Measurements from ENCODE around the gene FAM25A. TPM values are rescaled to one million over a fixed set of nuclear protein-coding genes. Genes with fewer than 3 reads are reported as not detected.

FAM25A gene
- total RNA-seq, 1 donor from 2014 or later: not detected

DNA sequence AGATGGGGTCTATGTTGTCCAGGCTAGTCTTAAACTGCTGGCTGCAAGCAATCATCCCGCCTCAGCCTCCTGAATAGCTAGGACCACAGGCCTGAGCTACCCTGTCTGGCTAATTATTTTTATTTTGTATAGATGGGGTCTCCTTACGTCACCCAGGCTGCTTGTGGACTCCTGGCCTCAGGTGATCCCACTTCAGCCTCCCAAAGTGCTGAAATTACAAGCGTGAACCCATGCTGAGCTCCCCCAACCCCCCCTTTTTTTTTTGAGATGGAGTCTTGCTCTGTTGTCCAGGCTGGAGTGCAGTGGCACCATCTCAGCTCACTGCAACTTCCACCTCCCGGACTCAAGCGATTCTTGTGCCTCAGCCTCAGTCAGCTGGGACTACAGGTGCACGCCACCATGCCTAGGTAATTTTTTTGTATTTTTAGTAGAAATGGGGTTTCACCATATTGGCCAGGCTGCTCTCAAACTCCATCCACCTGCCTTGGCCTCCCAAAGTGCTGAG is 25.4 kb downstream of the FAM25A start:
- no peak for DNase-seq
- Mint-ChIP-seq H3K4me1 (ENCODE audit: low read depth, unreplicated experiment) (no peaks in the 10 kb centered on the region), H3K27me3 (ENCODE audit: unreplicated experiment) (no peaks in the 10 kb centered on the region), H3K4me3 (ENCODE audit: unreplicated experiment) (no peak overlapping the region), H3K36me3 (ENCODE audit: unreplicated experiment) (no peaks in the 10 kb centered on the region), H3K27ac (ENCODE audit: unreplicated experiment) (no peak overlapping the region), H3K9me3 (ENCODE audit: unreplicated experiment) (no peaks in the 10 kb centered on the region)
- no peak for TF ChIP-seq CTCF (IDR thresholded peaks at IDR 0.05; ENCODE audit: partially characterized antibody, unreplicated experiment)

- H3K36me3 Mint-ChIP-seq (ENCODE audit: unreplicated experiment): no peaks in the 10 kb centered on the region
- no peak for TF ChIP-seq CTCF (IDR thresholded peaks at IDR 0.05; ENCODE audit: partially characterized antibody, unreplicated experiment)
- DNase-seq: no peak
- H3K27ac Mint-ChIP-seq (ENCODE audit: unreplicated experiment): no peak overlapping the region
- H3K4me1 Mint-ChIP-seq (ENCODE audit: low read depth, unreplicated experiment): no peaks in the 10 kb centered on the region
- no peak overlapping the region for H3K4me3 Mint-ChIP-seq (ENCODE audit: unreplicated experiment)
- H3K27me3 Mint-ChIP-seq (ENCODE audit: unreplicated experiment): no peaks in the 10 kb centered on the region
- no peaks in the 10 kb centered on the region for H3K9me3 Mint-ChIP-seq (ENCODE audit: unreplicated experiment)
Observed at GRCh38 chr10:87053111-87053510, 33.0 kb downstream of the FAM25A start.

- Mint-ChIP-seq H3K36me3 (ENCODE audit: unreplicated experiment) (no peaks in the 10 kb centered on the region), H3K27ac (ENCODE audit: unreplicated experiment) (no peak overlapping the region), H3K4me3 (ENCODE audit: unreplicated experiment) (no peak overlapping the region), H3K27me3 (ENCODE audit: unreplicated experiment) (no peaks in the 10 kb centered on the region), H3K9me3 (ENCODE audit: unreplicated experiment) (no peaks in the 10 kb centered on the region), H3K4me1 (ENCODE audit: low read depth, unreplicated experiment) (no peaks in the 10 kb centered on the region)
- no peak for TF ChIP-seq CTCF (IDR thresholded peaks at IDR 0.05; ENCODE audit: partially characterized antibody, unreplicated experiment)
- no peak for DNase-seq
Observed at GRCh38 chr10:87053577-87054181, 33.6 kb downstream of the FAM25A start.

- H3K27ac Mint-ChIP-seq (ENCODE audit: unreplicated experiment): no peak overlapping the region
- no peaks in the 10 kb centered on the region for H3K36me3 Mint-ChIP-seq (ENCODE audit: unreplicated experiment)
- no peaks in the 10 kb centered on the region for H3K4me1 Mint-ChIP-seq (ENCODE audit: low read depth, unreplicated experiment)
- no peaks in the 10 kb centered on the region for H3K9me3 Mint-ChIP-seq (ENCODE audit: unreplicated experiment)
- no peak for TF ChIP-seq CTCF (IDR thresholded peaks at IDR 0.05; ENCODE audit: partially characterized antibody, unreplicated experiment)
- H3K4me3 Mint-ChIP-seq (ENCODE audit: unreplicated experiment): no peak overlapping the region
- no peaks in the 10 kb centered on the region for H3K27me3 Mint-ChIP-seq (ENCODE audit: unreplicated experiment)
- DNase-seq: no peak
Observed at GRCh38 chr10:87054373-87055295, 34.5 kb downstream of the FAM25A start.

DNA sequence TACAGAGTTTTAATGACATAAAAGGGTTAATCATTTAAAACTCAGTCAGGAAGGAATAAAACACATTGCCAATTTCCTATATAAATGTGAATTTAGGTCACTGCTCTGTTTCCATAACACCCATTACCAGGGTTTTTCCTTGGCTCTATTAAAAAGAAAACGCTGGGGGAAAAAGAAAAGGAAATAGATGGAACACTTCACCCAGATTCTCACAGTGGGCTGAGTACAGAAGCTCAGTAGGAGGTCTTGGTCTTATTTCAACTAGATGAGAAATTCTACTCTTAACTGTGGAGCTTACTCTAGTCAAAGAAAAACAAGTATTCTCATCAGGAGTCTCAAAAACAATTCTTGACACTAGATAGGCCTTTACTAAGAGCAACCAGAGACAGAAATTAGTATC is 38.1 kb downstream of the FAM25A start:
- Mint-ChIP-seq H3K4me1 (ENCODE audit: low read depth, unreplicated experiment) (no peaks in the 10 kb centered on the region), H3K27ac (ENCODE audit: unreplicated experiment) (no peak overlapping the region), H3K36me3 (ENCODE audit: unreplicated experiment) (no peaks in the 10 kb centered on the region), H3K4me3 (ENCODE audit: unreplicated experiment) (no peak overlapping the region), H3K9me3 (ENCODE audit: unreplicated experiment) (no peaks in the 10 kb centered on the region), H3K27me3 (ENCODE audit: unreplicated experiment) (no peaks in the 10 kb centered on the region)
- TF ChIP-seq CTCF (IDR thresholded peaks at IDR 0.05; ENCODE audit: partially characterized antibody, unreplicated experiment): no peak
- no peak for DNase-seq

Data from glutamatergic neuron (in vitro differentiated cells).